Measurements from ENCODE around the gene RHOF. TPM values are rescaled to one million over a fixed set of nuclear protein-coding genes. Genes with fewer than 3 reads are reported as not detected.

RHOF gene
- total and polyA plus RNA-seq, 7 donors, result 7.6 to 132 (median 15.0) TPM

GRCh38 chr12:121741743-121742142 is 51.7 kb downstream of the RHOF start:
- Histone ChIP-seq H3K27me3 (no peaks in the 10 kb centered on the region), H3K36me3 (no peaks in the 10 kb centered on the region), H3K9me3 (no peaks in the 10 kb centered on the region), H3K4me1 (no peaks in the 10 kb centered on the region), H3K27ac (no peak overlapping the region), H3K4me3 (no peak overlapping the region)
- no peak for DNase-seq
- no peak for TF ChIP-seq CTCF (IDR thresholded peaks at IDR 0.05)
- TF ChIP-seq EP300 (IDR thresholded peaks at IDR 0.05), result no peak
- no peak for TF ChIP-seq POLR2A (IDR thresholded peaks at IDR 0.05)
- no peak for TF ChIP-seq POLR2AphosphoS5 (IDR thresholded peaks at IDR 0.05)
- WGBS, 2 donors, result 82 to 84% methylated on average over 6 of the region's 6 CpGs
- intact Hi-C loops (cut with DNase I), result no loop called here

- Histone ChIP-seq H3K9me3 (no peaks in the 10 kb centered on the region), H3K27me3 (no peaks in the 10 kb centered on the region), H3K4me3 (no peak overlapping the region), H3K27ac (no peak overlapping the region), H3K4me1 (no peaks in the 10 kb centered on the region), H3K36me3 (no peaks in the 10 kb centered on the region)
- no peak for TF ChIP-seq POLR2AphosphoS5 (IDR thresholded peaks at IDR 0.05)
- no peak for TF ChIP-seq CTCF (IDR thresholded peaks at IDR 0.05)
- no peak for TF ChIP-seq POLR2A (IDR thresholded peaks at IDR 0.05)
- no peak for TF ChIP-seq EP300 (IDR thresholded peaks at IDR 0.05)
- DNase-seq, result no peak
- WGBS, 2 donors, result 84 to 92% methylated on average over 4 of the region's 4 CpGs
- intact Hi-C loops (cut with DNase I), result no loop called here
Measured at GRCh38 chr12:121740847-121741246, 52.6 kb downstream of the RHOF start.

- intact Hi-C loops (cut with DNase I), result no loop called here
- no peaks in the 10 kb centered on the region for H3K4me1 ChIP-seq
- whole genome bisulfite sequencing, 2 donors, result 94 to 95% methylated on average over 9 of the region's 9 CpGs
- no peaks in the 10 kb centered on the region for H3K36me3 ChIP-seq
- no peaks in the 10 kb centered on the region for H3K9me3 ChIP-seq
- DNase-seq, result no peak
- H3K27me3 ChIP-seq, result no peaks in the 10 kb centered on the region
- TF ChIP-seq POLR2AphosphoS5 (IDR thresholded peaks at IDR 0.05) (no peak), CTCF (IDR thresholded peaks at IDR 0.05) (no peak), POLR2A (IDR thresholded peaks at IDR 0.05) (no peak), EP300 (IDR thresholded peaks at IDR 0.05) (no peak)
- H3K4me3 ChIP-seq, result no peak overlapping the region
- H3K27ac ChIP-seq, result no peak overlapping the region
Measured at GRCh38 chr12:121738340-121738858, 55.1 kb downstream of the RHOF start.

- 90 to 94% methylated on average over 8 of the region's 8 CpGs for WGBS, 2 donors
- DNase-seq, result no peak
- Histone ChIP-seq H3K4me3 (no peak overlapping the region), H3K9me3 (no peaks in the 10 kb centered on the region), H3K36me3 (no peaks in the 10 kb centered on the region), H3K27me3 (no peaks in the 10 kb centered on the region), H3K27ac (no peak overlapping the region), H3K4me1 (no peaks in the 10 kb centered on the region)
- intact Hi-C loops (cut with DNase I), result no loop called here
- TF ChIP-seq EP300 (IDR thresholded peaks at IDR 0.05) (no peak), POLR2A (IDR thresholded peaks at IDR 0.05) (no peak), CTCF (IDR thresholded peaks at IDR 0.05) (no peak), POLR2AphosphoS5 (IDR thresholded peaks at IDR 0.05) (no peak)
Measured at GRCh38 chr12:121733849-121734248, 59.6 kb downstream of the RHOF start.

GRCh38 chr12:121731473-121731872 is 62.0 kb downstream of the RHOF start:
- no peaks in the 10 kb centered on the region for H3K4me1 ChIP-seq
- H3K4me3 ChIP-seq, result no peak overlapping the region
- H3K27me3 ChIP-seq, result no peaks in the 10 kb centered on the region
- intact Hi-C loops (cut with DNase I), result no loop called here
- H3K9me3 ChIP-seq, result no peaks in the 10 kb centered on the region
- H3K36me3 ChIP-seq, result no peaks in the 10 kb centered on the region
- WGBS, 2 donors, result 95 to 96% methylated on average over 7 of the region's 7 CpGs
- TF ChIP-seq EP300 (IDR thresholded peaks at IDR 0.05), result no peak
- DNase-seq, result no peak
- no peak overlapping the region for H3K27ac ChIP-seq

Data from sigmoid colon (tissue), 7 donors.